GM12878 (cell line): ENCODE measurements around the gene SIDT2. TPM values are rescaled to one million over a fixed set of nuclear protein-coding genes. Genes with fewer than 3 reads are reported as not detected.

ENCODE experiments used
- BMI1 ChIP-seq: fragments of 450-650 bp; IDR thresholded peaks from 2 replicates; pipeline ENCODE4 v1.6.1; 2016; ENCODE audit warnings: mild to moderate bottlenecking, moderate library complexity, borderline replicate concordance
- CEBPB ChIP-seq, 2 experiments: fragments of 150-350 bp in 1 of 2; IDR thresholded peaks; 2 replicates each; pipeline ENCODE4 v1.6.1; 2012 to 2014; ENCODE audit warnings: low read depth in 2 of 2, low read length in 2 of 2, borderline replicate concordance in 1 of 2, inconsistent platforms in 1 of 2
- CREM ChIP-seq: IDR thresholded peaks from 2 replicates; pipeline ENCODE4 v1.6.1; 2014; ENCODE audit warnings: antibody characterized with exemption, low read depth
- EP300 ChIP-seq, 2 experiments: fragments of 150-350 bp in 1 of 2; IDR thresholded peaks; 2 replicates each; pipeline ENCODE4 v1.6.1; 2011 to 2012; ENCODE audit warnings: low read depth in 2 of 2, low read length in 2 of 2, borderline replicate concordance in 1 of 2, improper control_type of control experiment in 1 of 2, inconsistent platforms in 1 of 2; ENCODE audit not compliant: control insufficient read depth in 1 of 2
- HDGF ChIP-seq: fragments of 450-650 bp; IDR thresholded peaks from 2 replicates; pipeline ENCODE4 v1.6.1; 2016; ENCODE audit warnings: antibody characterized with exemption
- IKZF2 ChIP-seq, 2 experiments: fragments of 450-650 bp; IDR thresholded peaks; 2 replicates each; pipeline ENCODE4 v1.6.1; 2017; ENCODE audit warnings: mild to moderate bottlenecking in 2 of 2, moderate library complexity in 2 of 2
- NFIC ChIP-seq: IDR thresholded peaks from 2 replicates; pipeline ENCODE4 v1.6.1; 2012; ENCODE audit warnings: low read depth, mild to moderate bottlenecking, inconsistent platforms, low read length, moderate library complexity
- NR2C2 ChIP-seq: IDR thresholded peaks from 2 replicates; pipeline ENCODE4 v1.6.1; 2011; ENCODE audit warnings: borderline replicate concordance, low read depth; ENCODE audit not compliant: control insufficient read depth, insufficient read length
- RCOR1 ChIP-seq: conservative IDR thresholded peaks from 2 replicates; pipeline ENCODE4 v1.6.1; 2012; ENCODE audit warnings: low read depth, low read length, improper control_type of control experiment
- SIX5 ChIP-seq: IDR thresholded peaks from 2 replicates; pipeline ENCODE4 v1.6.1; 2011; ENCODE audit warnings: mild to moderate bottlenecking, low read depth, low read length, moderate library complexity; ENCODE audit not compliant: severe bottlenecking
- SREBF2 ChIP-seq: IDR thresholded peaks from 2 replicates; pipeline ENCODE4 v1.6.1; 2012; ENCODE audit warnings: mild to moderate bottlenecking, low read length
- TBL1XR1 ChIP-seq: IDR thresholded peaks from 2 replicates; pipeline ENCODE4 v1.6.1; 2012; ENCODE audit warnings: low read depth, low read length, improper control_type of control experiment
- YY1 ChIP-seq: IDR thresholded peaks from 2 replicates; pipeline ENCODE4 v1.6.1; 2011; ENCODE audit warnings: low read depth, mild to moderate bottlenecking, low read length
- ZBED1 ChIP-seq: IDR thresholded peaks from 2 replicates; pipeline ENCODE4 v1.6.1; 2016; ENCODE audit warnings: borderline replicate concordance
- ZNF622 ChIP-seq: fragments of 450-650 bp; IDR thresholded peaks from 2 replicates; pipeline ENCODE4 v1.6.1; 2017; ENCODE audit warnings: mild to moderate bottlenecking, inconsistent platforms
- polyA plus RNA-seq, 11 experiments: library from polyadenylated mRNA; depleted of rRNA in 4 of 11; unstranded in 6 of 11; stranded (reverse) in 5 of 11; fragments of >200 nt; fragmentation: Nextera tagmentation in 4 of 11; fragmentation: Illumina TruSeq in 1 of 11; extraction: Ambion mirVana in 4 of 11; extraction: Trizol in 1 of 11; gene quantifications; 1 replicate in 1 of 11; 2 replicates in 10 of 11; pipeline versions ENCODE4 v1.2.1 to v1.2.3, GENCODE V29; 2011 to 2016; ENCODE audit warnings: inconsistent platforms in 2 of 11, missing spikeins in 2 of 11, low read depth in 1 of 11
- total RNA-seq, 4 experiments: library from RNA; depleted of rRNA in 3 of 4; stranded (reverse); fragments of >200 nt in 3 of 4; fragmentation: Illumina TruSeq in 1 of 4; extraction: Trizol in 1 of 4; gene quantifications; 2 replicates each; pipeline versions ENCODE4 v1.2.1 to v1.2.3, GENCODE V29; 2013 to 2021
- TF ChIP-seq, protein P1 (sequence below): fragments of 450-650 bp; IDR thresholded peaks from 2 replicates; pipeline ENCODE4 v1.6.1; 2017; ENCODE audit warnings: mild to moderate bottlenecking, moderate library complexity
- TF ChIP-seq, protein P2 (sequence below): IDR thresholded peaks from 2 replicates; pipeline ENCODE4 v1.6.1; 2011; ENCODE audit warnings: borderline replicate concordance, low read depth, mild to moderate bottlenecking, moderate library complexity, low read length; ENCODE audit not compliant: insufficient read depth, poor library complexity, severe bottlenecking
- TF ChIP-seq, protein P3 (sequence below): IDR thresholded peaks from 2 replicates; pipeline ENCODE4 v1.6.1; 2012; ENCODE audit warnings: low read depth, low read length, improper control_type of control experiment
- TF ChIP-seq, protein P4 (sequence below): IDR thresholded peaks from 2 replicates; pipeline ENCODE4 v1.6.1; 2012; ENCODE audit warnings: low read length, inconsistent platforms
- TF ChIP-seq, protein P5 (sequence below): fragments of 450-650 bp; IDR thresholded peaks from 2 replicates; pipeline ENCODE4 v1.6.1; 2017; ENCODE audit warnings: mild to moderate bottlenecking

Gene SIDT2
- total and polyA plus RNA-seq, 10 of the 15 experiments (the other 5 are each of a cell fraction or from before 2014, with no cell fraction given) = 4.9 to 23.9 (median 10.3) TPM

DNA sequence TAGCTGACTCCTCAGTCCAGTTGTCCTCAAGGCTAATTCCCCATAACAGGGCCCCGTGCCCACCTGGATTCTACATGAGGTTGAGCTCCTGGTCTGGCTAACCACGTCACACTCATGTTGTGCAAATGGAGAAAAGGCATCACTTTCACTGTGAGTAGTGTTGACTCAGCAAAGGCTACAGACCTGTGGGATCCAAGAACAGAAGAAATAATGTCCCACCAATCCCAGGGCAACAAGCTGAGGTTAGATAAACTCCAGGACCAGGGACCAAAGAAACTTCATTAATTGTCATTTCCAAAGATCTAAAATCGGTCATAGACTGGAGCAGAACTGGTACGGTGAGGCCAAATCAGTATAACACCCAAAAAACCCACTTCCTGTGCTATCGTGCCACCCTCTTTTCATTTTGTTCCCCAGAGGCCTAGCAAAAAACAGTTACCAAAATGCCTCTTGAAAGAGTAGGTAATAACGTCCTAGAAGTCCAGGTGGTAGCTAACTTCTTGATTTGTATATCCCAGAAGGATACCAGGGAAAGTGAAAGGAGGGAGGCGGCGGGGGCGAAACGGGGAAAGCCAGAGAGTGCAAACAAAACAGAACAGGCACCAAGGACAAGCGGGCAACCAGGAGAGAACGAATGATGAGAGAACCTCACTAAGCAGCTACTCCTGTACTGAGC, 51.9 kb downstream of the SIDT2 start (continued):
- TF ChIP-seq CREM (peak; percentile 60), NFIC (peak; percentile 70; the same call in 1 of the 2 replicates), HDGF (no peak), BMI1 (peak; percentile 42; the same call in 1 of the 2 replicates), SREBF2 (no peak), NR2C2 (no peak), YY1 (no peak), IKZF2 (IDR thresholded peaks at IDR 0.05) (peak; percentile 80 to 83), RCOR1 (no peak), TBL1XR1 (no peak), EP300 (IDR thresholded peaks at IDR 0.05; ENCODE audit: borderline replicate concordance in 1 of 2, control insufficient read depth in 1 of 2, low read depth in 2 of 2, low read length in 2 of 2) (peak in 1 of 2 experiments; percentile 59; a peak in 1 of 4 replicates), CEBPB (IDR thresholded peaks at IDR 0.05; ENCODE audit: borderline replicate concordance in 1 of 2, low read depth in 2 of 2, low read length in 2 of 2) (no peak), SIX5 (no peak), ZNF622 (no peak), ZBED1 (no peak)
- TF ChIP-seq, protein P1, sequence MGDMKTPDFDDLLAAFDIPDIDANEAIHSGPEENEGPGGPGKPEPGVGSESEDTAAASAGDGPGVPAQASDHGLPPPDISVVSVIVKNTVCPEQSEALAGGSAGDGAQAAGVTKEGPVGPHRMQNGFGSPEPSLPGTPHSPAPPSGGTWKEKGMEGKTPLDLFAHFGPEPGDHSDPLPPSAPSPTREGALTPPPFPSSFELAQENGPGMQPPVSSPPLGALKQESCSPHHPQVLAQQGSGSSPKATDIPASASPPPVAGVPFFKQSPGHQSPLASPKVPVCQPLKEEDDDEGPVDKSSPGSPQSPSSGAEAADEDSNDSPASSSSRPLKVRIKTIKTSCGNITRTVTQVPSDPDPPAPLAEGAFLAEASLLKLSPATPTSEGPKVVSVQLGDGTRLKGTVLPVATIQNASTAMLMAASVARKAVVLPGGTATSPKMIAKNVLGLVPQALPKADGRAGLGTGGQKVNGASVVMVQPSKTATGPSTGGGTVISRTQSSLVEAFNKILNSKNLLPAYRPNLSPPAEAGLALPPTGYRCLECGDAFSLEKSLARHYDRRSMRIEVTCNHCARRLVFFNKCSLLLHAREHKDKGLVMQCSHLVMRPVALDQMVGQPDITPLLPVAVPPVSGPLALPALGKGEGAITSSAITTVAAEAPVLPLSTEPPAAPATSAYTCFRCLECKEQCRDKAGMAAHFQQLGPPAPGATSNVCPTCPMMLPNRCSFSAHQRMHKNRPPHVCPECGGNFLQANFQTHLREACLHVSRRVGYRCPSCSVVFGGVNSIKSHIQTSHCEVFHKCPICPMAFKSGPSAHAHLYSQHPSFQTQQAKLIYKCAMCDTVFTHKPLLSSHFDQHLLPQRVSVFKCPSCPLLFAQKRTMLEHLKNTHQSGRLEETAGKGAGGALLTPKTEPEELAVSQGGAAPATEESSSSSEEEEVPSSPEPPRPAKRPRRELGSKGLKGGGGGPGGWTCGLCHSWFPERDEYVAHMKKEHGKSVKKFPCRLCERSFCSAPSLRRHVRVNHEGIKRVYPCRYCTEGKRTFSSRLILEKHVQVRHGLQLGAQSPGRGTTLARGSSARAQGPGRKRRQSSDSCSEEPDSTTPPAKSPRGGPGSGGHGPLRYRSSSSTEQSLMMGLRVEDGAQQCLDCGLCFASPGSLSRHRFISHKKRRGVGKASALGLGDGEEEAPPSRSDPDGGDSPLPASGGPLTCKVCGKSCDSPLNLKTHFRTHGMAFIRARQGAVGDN = no peak
- TF ChIP-seq, protein P2, sequence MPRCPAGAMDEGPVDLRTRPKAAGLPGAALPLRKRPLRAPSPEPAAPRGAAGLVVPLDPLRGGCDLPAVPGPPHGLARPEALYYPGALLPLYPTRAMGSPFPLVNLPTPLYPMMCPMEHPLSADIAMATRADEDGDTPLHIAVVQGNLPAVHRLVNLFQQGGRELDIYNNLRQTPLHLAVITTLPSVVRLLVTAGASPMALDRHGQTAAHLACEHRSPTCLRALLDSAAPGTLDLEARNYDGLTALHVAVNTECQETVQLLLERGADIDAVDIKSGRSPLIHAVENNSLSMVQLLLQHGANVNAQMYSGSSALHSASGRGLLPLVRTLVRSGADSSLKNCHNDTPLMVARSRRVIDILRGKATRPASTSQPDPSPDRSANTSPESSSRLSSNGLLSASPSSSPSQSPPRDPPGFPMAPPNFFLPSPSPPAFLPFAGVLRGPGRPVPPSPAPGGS = peak; percentile 72
- TF ChIP-seq, protein P3, sequence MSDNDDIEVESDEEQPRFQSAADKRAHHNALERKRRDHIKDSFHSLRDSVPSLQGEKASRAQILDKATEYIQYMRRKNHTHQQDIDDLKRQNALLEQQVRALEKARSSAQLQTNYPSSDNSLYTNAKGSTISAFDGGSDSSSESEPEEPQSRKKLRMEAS = no peak
- TF ChIP-seq, protein P4, sequence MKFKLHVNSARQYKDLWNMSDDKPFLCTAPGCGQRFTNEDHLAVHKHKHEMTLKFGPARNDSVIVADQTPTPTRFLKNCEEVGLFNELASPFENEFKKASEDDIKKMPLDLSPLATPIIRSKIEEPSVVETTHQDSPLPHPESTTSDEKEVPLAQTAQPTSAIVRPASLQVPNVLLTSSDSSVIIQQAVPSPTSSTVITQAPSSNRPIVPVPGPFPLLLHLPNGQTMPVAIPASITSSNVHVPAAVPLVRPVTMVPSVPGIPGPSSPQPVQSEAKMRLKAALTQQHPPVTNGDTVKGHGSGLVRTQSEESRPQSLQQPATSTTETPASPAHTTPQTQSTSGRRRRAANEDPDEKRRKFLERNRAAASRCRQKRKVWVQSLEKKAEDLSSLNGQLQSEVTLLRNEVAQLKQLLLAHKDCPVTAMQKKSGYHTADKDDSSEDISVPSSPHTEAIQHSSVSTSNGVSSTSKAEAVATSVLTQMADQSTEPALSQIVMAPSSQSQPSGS = peak; percentile 39; the same call in 1 of the 2 replicates
- TF ChIP-seq, protein P5, sequence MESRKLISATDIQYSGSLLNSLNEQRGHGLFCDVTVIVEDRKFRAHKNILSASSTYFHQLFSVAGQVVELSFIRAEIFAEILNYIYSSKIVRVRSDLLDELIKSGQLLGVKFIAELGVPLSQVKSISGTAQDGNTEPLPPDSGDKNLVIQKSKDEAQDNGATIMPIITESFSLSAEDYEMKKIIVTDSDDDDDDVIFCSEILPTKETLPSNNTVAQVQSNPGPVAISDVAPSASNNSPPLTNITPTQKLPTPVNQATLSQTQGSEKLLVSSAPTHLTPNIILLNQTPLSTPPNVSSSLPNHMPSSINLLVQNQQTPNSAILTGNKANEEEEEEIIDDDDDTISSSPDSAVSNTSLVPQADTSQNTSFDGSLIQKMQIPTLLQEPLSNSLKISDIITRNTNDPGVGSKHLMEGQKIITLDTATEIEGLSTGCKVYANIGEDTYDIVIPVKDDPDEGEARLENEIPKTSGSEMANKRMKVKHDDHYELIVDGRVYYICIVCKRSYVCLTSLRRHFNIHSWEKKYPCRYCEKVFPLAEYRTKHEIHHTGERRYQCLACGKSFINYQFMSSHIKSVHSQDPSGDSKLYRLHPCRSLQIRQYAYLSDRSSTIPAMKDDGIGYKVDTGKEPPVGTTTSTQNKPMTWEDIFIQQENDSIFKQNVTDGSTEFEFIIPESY = no peak
